HL-60/S4 (cell line): ENCODE measurements around the gene NSD2.

ENCODE experiments used
- in situ Hi-C: fragments of 300-500 bp; cut with MboI; formaldehyde crosslinking; loops from 2 replicates; pipeline ENCODE4 v1.14.3; 2022; ENCODE audit warnings: low sequenced_read_pairs

NSD2 gene

DNA sequence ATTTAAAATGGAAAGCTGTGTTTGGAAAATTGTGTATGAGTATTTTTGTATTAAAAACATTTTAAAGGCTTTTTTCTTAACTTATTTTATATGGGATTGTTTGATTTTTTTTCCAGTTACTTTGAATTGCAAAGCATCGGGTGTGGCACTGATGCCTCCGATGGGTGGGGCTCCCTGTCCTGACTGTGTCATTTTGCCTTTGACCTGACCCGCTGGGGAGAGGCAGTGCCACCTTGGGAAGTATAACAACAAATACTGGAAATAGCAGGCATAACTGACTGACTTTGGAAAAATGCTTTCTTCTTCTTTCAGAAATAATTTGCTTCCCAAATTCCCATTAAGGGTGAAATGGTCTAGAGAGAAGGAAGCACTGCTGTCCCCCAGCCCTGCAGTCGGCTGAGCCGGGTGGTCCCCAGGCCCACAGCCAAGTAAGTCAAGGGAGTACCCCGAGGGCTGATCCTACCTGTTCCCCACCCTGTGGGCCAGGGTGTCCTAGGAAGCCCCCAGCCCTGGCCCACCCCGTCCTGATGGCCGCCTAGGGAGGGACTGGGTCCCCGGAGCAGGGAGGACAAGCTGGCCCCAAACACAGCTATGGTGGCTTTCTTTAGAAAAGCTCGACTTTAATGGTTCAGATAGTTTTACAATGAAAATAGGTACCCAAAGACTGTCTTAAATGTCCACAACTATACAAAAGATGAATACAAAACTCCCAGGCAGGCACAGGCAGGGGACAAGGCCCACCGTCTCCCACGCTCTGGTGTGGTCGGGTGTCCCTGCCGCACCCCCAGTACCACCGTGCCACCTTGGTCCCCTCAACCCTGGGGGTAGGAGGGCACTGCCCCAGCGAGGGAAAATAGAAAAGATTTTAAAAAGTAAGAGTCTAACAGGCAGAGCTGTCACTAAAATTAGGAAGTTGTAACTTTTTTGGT is 111.2 kb downstream of the NSD2 start:
- in situ Hi-C loops: no loop called here

DNA sequence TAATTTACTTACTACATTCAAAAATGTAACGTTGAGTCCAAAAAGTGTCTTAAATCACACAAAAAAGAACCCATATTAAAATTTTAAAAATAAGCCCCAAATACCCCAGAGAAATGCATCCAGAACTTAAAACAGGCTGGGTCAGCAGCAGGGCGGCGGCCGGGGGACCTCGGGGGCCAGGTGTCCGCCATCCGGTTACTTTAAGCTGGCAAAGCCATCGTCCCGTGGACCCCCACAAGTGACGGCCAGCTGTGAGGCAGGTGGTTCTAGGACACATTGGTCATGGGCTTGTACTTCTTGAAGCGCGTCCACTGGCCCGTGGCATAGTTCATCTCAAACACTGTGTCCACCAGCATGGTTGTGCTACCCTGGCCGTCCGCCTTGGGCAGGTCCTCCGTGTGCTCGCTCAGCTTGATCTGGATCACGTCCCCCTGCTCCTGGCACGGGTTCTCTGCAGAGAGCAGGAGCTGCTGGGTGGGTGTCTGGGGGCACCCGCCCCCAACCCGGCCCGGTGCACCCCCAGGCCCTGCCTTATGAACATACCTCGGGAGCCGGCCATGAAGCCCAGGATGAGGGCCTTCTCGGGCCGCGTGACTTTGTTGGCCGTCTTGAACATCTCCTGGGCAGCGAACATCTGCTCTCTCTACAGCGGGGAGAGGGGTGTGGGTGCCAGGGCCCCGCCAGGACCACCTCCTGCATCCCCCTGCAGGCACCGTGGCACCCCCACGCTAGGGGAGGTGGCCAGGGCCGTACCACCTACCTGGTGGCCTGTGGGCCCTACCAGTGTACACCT is 112.1 kb downstream of the NSD2 start:
- in situ Hi-C loops: no loop called here

DNA sequence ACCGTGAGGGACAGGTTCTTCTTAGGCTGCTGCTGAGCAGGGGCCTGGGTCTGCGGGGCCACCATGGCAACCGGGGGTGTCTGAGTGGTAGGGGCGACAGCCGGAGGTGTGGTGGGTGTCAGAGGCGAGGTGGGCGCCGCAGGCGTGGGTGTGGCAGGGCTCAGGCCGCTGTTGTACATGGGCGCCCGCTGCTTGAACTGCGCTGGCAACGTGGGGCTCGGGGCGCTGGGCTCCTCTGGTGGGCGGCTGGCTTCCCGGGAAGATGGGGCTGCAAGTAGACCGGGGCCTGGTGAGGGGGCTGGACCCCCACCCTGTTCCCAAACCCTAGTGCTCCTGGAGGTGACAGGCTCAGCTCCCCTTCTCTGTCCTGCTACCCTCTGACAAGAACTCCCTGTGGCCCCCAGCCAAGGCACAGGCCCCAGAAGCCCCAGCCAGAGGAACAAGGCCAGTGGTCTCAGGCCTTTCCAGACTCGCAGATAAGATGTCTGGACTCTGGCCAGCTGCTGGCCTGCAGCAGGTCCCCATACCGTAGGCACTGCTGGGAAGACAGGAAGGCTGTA is 112.7 kb downstream of the NSD2 start:
- in situ Hi-C loops: no loop called here

DNA sequence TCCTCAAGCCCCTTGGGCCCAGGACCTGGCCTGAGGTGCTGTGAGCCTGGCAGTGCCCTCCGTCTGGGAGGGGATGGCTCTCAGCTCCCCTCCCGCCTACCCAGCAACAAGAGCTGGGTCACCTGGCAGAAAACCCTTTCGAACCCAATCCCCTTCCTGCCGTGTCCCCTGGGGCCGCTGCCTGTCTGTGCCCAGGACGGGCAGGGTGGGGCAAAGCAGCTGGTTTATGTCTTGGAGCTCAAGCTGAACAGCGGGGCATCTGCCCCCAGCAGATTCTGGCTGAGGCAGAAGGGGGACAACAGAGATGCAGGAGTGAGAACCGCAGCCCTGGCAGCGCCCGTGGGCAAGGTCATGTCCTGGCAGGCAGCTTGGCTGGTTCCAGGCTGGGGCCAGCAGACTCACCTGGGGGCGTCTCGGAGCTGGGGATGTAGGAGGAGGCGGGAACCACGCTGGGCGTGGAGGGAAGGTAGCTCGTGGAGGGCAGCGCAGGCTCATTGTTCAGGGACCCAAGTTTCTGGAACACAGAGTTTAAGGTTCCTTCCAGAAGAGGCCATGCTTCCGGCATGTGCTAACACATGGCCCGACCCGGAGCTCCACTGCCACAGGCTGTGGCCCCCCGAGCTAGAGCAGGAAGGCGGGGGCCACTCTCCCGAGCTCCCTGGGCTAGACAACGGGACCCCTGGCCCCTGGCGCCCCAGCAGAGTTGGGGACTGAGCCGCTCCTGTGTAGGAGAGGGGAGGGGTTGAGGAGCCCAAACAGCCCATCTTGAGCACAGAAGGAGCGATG is 113.4 kb downstream of the NSD2 start:
- in situ Hi-C loops: no loop called here

DNA sequence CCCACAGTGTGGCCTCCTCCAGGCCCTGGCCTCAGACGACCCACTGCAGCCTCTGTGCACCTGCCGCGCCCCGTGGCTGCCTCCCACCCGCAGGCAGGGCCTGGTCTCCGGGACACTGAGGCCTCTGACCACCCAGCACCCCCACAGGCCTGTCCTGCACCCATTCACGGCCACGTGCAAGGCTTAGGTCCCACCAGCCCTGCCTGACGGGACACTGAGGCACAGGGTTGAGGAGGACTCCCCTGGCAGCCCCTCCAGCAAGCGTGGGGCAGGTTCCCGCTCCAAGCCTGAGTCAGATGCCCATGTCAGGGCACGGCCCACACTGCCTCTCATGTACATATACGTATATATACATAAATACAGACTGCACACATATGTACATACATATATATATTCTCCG is 114.1 kb downstream of the NSD2 start:
- in situ Hi-C loops: no loop called here

DNA sequence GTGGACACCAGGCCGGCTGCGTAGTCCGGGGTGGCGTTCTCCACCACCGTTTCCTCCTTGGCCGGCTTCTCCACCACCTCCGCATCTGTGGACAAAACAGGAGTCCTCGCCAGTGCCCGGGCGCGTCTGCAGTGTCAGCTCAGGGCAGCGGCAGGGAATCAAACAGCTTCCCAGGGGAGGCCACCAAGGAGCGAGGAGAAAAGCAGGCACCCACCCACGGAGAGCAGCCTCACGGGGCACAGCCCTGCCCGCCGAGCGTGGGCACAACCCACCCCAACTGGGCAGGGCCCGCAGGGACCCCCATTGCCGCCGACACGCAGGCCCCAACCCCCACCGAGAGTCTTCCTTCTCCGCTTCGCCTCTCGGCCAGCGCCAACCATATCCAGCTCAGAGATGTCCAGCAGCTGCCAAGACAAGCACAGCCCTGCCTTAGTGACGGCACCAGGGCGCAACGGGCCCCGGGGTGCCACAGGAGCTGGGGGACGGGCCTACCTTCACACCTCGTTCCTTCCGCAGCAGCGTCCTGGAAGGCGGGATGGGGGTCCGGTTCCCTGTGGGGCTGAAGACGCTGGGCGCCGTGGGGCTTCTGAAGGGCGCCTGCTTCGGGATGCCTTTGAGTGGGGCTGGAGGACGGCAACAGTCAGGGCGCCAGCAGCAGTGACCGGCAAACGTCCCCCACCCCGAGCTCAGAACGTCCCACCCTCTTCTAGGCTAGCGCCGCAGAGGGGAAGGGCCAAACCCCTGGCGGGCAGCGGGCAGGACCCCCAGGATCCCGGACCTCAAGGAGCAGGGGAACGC is 114.8 kb downstream of the NSD2 start:
- in situ Hi-C loops: no loop called here

DNA sequence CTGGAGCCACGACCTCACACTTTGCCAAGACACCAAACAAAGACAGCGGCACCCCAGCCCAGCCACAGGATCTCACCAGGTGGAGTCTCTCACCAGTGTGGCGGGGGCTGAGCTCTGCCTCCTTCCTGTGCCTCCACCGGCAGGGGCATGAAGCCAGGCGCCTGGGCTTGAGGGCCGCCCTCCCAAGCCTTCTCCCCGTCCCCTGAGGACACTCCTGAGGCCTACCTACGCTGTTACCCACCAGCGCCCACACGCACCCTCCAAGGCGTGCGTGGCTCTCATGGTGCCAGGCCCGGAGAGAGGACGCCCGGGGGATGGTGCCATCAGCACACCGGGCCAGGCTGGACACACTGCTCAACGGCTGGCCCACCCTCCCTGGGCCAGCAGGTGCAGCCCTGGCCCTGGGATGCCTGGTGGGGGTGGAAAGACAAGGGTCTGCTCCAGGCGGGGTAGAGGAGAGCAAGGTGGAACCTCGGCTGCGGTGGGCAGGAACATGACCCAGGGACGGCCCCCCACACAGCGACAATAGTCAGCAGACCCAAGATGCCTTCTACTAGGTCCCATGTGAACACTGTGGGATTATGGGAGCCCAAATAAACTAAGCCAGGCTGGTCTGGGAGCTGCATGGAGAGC is 115.5 kb downstream of the NSD2 start:
- in situ Hi-C loops: no loop called here

DNA sequence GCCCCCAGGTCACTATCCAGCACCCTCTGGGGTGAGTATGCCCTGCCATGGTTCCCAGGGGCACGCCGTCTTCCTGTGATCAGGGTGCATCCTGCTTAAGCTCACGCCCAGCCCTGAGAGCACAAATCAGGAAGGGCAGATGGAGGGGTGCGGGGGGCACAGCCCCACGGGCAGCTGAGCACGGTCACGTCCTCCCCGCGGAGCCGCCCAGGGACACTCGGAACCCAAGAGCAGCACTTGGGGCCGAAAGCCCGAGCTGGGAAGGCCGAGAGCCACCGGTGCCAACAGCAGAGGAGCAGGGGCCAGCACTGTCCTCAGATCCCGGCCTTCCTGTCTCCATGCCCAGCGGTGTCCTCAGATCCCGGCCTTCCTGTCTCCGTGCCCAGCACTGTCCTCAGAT is 116.1 kb downstream of the NSD2 start:
- in situ Hi-C loops: no loop called here

DNA sequence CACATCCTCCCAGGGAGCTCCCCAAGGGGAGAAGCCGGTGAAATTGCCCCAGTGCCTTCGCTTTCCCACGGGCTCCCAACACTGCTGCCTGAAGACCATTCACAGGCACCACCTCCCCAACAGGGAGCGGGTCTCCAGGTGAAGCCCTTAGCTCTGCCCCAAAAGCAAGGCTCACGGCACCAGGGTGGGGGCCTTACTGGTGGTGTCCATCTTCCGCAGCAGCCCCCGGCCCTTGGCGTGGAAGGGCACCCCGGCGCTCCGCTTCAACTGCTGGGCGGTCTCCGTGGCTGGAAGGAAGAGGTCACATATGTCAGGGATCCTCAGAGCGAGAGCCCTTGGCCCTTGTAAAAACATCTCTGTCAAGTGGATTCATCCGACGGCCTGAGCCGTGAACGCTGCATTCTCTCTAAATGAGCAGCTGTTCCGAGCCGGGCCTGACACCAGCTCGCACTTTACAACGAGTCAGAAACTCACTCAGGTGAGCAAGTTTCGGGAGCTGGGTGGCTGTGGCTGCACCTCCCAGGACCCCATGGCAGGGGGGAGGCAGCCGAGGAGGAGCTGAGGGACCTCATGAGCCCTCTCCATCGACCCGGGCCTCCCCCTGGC is 116.6 kb downstream of the NSD2 start:
- in situ Hi-C loops: no loop called here

DNA sequence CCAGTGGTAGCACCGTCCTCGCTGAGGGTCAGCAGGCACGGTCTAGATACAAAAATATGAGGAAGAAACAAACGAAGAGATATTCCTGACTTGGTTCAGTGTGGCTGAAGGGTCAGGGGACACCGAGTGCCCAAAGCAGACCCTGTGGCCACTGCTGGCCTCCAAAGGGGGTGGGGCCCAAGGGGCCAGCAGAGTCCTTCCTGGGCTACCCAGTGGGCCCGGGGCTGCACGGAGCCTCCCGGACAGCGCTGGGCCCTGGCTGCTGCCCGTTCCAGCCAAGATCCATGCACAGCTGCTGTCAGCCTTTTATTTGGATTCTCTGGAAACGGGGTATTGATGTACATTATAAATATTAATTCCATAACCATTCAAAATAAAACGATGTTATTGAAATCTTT is 117.1 kb downstream of the NSD2 start:
- in situ Hi-C loops: no loop called here

DNA sequence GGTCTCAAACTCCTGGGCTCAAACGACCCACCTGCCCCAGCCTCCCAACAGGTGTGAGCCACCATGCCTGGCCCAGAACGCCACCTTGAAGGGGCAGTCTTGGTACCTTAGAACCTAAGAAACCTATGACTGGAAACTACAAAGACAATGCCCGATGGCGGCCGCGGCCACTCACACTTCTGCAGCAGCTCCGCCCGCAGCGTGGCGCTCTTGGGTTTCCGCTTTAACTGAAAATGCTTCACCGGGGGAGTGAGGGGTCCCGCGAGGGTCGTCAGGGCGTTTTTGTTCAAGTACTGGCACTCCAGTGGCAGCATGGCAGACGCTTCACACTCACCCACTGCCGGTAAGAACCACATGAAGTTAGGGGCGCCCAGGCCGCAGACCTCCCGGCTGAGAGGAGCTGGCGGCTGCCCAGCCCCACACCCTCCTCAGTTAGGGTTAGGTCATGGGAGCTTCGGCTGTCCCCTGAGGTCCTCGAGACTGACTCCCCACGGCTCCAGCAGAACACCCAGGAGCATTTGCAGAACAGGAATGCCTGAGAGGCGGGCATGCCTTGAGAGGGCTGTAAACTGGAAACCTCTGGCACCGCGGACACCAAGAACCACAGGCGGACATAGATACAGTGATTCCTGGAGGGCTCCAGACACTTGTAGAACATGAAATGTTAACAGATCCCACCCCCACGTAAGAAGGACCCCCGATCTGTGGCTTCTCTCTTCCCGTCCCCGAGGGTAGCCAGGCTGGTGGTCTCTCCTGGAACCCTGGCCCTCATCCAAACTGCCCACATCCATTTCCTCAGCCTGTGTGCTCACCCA is 118.5 kb downstream of the NSD2 start:
- in situ Hi-C loops: no loop called here

DNA sequence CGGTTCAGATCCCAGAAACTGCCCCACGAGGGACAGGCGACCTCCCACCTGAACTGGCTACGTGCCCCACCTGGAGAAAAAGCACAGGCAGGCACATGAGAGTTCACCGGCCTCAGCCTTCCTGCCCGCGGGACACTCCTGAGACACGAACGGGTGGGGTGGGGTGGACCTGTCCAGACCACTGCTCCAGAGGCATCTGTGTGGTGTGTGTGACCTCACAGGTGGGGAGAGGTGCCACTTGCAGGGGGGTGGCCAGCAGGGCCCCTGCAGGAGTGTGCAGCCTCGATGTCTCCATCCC is 119.1 kb downstream of the NSD2 start:
- in situ Hi-C loops: no loop called here

DNA sequence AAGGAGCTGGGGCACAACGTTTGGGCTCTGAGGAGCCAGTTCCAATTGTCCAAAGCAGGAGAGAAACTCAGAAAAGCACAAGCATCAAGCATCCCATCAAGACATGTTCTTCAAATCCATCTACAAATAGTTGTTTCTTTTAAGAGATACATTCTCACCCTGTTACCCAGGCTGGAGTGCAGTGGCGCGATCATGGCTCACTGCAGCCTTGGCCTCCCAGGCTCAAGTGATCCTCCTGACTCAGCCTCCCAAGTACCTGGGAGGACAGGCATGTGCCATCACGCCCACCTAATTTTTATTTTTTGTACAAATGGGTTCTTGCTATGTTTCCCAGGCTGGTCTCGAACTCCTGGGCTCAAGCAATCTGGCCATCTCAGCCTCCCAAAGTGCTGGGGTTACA is 119.5 kb downstream of the NSD2 start:
- in situ Hi-C loops: no loop called here

DNA sequence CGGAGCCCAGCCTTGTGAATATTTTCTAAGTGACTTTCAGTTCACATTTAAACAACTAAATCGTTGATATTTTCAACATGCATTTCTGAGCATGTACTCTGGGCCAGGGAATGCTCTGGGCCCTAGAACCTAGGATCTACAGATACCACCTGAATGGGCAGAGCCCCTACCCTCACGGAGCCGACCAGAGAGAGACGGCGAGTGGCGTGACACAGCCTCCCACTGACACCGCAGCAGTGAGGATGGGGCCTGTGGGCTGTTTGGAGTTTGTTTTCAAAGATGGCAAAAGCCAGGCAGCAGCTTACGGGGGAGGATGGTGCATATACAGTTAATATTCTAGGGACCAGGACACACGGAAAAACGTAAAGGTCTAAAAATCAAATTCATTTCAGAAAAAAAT is 119.9 kb downstream of the NSD2 start:
- in situ Hi-C loops: no loop called here

DNA sequence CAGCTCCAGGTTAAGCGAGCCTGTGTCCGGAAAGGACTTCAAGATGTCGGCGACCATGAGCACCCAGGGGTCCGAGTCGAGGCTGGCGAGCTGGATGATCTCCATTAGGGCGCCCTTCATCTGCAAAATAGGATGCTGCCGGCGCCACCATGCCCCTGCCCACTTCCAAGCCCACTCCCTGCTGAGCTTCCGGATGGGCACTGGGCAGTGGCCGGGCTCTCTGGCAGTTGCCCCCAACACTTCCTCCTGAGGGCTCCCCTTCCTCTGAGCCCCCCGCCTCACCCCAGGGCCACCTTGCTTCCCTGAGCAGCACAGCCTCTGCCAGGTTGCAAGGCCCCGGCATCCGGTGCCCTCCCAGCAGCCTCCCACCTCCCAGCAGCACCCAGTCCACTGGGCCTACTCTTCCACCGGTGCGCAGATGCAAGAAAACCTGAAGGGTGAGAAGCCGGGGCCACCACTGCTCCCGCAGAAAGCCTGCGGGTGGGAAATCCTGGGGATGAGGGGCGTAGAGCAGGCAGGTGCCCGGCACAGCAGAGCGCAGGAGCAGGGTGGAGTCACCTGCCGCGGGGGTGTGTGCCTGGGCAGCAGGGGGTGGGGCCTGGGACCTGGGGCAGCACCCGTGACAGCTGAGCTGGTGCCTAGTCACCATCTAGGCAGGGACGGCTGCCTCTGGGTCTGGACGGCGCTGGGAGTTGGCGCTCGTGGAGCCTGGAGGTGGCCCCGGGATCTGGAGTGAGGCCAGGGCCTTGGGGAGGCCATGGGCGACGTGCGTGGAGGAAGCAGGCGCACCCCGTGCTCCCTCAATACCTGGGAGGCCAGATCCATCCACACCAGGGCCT is 120.6 kb downstream of the NSD2 start:
- in situ Hi-C loops: no loop called here

DNA sequence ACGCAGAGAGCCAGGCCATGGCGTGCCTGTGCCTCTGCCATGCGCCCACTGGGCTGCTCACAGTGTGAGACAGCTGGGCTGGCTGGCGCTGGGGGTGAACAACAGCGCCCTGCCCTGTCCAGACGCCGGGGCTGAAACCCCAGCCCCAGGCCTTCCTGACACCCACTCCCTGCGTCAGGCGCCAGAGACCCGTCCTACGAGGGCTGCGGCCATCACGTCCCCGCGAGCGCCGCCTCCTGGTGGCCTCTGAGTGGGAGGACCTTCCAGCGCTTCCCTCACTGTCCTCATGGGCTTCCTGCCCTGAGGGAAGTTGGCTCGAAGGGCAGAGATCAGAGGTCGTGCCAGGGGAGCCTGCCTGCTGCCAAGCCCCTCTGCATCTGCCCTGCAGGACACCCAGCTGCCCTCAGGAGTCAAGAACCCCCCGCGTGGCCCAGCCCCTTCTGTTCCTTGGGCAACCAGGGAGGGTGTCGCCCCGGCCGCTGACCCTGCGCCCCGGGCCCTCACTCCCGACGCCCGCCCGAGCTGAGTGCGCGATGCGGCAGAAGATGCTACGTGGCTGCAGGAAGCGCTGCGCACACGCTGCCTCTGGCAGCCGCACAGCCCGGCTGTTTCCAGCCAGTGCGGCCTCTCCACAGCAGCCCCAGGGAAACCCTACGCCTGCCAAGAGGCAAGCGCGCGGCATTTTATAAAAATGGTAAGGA is 121.4 kb downstream of the NSD2 start:
- in situ Hi-C loops: no loop called here

DNA sequence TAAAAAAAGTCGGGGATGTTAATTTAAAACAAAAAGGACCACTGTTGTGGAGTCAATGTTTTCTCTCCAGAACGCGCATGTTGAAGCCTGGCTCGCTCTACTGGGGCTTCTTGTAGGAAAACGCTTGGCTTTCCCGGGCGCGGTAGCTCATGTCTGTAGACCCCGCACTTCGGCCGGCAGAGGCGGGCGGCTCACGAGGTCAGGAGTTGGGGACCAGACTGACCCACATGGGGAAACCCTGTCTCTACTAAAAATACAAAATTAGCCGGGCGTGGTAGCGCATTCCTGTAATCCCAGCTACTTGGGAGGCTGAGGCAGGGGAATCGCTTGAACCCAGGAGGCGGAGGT is 122.0 kb downstream of the NSD2 start:
- in situ Hi-C loops: no loop called here
